ENCODE results near the gene BRAT1.

The BRAT1 gene

DNA sequence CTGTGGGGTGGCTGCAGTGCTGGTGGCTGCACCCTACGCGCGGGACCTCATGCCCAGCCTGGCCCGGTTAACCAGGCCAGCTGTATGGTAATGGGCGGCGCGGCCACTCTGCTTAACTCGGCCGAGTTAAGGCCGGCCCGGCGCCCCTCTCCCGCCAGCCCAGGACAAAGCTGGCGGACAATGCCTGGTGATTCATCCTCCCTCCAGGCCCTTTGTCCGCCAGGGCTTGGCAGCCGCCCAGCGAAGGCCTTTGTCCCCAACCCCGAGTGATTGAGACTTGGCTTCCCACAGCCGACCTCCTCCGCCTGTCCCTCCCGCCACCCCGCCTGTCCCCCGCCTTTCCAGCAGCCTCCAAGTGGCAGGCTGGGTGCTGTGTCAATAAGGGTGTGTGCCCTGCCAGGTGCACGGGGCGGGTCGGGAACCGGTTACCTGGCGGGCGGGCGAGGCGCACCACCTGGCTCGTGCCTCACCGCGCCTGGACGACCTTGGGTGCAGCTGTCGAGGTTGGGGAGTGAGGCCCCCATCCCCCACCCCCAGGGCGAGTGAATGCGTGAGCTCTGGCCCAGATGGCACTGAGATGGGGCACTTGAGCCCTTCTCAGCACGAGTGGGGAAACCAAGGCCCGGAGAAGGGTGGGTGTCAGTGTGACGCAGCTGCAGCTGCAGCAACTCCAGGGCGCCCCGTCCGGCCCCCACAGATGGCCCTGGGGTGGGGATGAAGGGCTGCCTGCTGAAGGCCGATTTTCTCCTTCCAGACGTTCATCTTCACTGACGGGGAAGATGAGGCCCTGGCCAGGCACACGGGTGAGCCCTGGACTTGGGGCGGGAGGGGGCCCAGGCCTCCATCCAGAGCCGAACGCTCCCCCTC lies 31.1 kb downstream of the BRAT1 start:
- no peak for DNase-seq (ENCODE audit: low read depth in 2 of 2)

- DNase-seq (ENCODE audit: low read depth in 2 of 2) = no peak
Observed at GRCh38 chr7:2523461-2523936, 31.8 kb downstream of the BRAT1 start.

GRCh38 chr7:2522780-2523433 lies 32.4 kb downstream of the BRAT1 start:
- no peak for DNase-seq (ENCODE audit: low read depth in 2 of 2)

DNA sequence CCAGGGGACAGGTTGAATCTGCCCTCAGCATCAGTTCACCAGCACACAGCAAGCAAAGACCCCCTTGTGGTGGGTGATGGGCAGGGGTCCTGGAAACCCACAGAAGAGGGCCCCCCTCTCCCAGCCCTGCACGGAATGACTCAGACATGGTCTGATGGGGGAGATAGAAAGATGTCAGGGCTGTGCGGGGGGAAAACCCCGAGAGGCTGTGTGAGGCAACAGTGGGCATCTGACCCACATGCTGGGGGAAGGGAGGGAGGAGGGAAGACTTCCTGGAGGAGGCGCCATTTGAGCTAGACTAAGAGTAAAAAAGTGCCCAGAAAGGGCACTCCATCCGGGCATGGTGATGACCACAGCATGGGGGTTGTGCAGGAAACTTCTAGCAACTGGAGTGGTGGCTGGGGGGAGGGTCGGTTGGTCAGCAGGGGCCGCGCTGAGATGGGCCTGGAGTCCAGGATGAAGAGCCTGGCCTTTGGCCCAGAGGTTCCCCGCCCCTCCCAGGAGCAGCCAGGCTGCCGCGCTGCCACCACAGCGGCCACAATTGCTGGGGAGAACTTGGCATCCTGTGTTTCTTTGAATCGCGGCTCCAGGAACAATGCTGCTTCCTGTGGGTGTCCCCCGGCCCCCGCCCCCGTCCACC lies 33.3 kb downstream of the BRAT1 start:
- DNase-seq (ENCODE audit: low read depth in 2 of 2) = peak in 1 of 2 donors; percentile 75

DNA sequence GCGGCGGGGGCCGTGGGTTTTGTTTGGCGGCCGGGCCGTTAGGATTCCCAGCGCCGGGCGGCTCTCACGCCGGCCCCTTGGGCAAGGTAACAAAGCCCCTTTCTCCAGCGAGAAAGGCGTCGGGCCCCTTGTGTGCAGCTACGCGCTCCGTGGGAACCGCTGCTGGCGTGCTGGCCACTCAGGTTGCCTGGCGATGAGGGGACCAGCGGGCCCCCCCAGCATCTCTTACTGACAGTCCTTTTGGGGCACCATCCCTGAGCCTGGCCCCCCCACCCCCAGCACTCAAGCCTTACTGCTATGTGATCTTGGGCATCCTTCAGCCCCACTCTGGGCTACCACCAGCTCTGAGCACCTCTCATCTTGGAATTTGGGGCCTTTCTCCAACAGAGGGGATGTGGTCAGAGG lies 34.0 kb downstream of the BRAT1 start:
- no peak for DNase-seq (ENCODE audit: low read depth in 2 of 2)

DNA sequence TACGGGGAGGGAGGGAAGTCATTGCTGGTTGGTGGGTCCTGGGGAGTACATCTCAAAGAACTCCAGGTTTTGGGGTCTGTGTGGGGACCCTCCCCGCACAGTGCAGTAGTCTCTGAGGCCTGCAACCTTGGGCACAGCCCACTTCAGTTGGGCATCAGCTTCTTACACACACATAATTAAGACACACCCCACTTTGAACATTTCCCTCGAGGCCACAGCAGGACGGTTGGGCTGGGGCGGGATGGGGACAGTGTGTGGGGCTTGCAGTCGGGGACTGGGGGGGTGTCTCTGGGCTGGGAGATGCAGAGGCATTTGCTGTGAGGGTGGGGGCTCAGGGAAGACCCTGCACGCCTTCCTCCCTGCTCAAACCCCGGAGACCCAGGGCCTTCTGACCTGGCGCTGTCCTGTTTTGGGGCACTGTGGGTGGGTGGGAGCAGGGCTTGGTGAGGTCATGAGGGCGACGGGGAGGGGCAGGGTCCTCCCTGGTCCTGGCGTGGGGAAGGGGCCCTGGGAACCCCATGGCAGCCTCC lies 34.5 kb downstream of the BRAT1 start:
- DNase-seq (ENCODE audit: low read depth in 2 of 2) = no peak

DNA sequence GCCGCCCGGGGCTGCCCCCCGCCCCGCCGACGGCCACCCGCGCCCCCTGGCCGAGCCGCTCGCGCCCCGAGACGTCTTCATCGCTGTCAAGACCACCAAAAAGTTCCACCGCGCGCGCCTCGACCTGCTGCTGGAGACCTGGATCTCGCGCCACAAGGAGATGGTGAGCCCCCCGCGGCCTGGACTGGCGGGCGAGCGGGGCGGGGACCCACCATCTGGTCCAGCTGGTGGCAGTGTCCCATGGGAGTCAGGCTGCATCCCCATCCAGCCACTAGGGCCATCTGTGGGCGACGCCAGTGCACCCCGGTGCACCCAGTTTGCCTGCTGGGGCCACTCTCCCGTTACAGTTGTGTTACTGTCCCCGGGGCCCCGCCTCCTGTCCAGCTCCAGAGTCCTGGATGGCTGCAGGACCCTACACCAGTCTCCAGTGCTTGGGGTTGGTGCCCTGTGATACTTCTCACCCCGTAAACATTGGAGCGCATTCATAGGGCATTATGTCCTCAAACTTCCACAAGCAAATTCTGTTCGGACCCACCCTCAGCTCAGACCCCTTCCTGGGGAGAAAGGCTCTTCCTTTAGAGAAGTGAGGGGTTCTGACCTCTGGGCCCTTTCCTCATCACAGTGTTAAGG lies 35.1 kb downstream of the BRAT1 start:
- DNase-seq (ENCODE audit: low read depth in 2 of 2) = no peak

DNA sequence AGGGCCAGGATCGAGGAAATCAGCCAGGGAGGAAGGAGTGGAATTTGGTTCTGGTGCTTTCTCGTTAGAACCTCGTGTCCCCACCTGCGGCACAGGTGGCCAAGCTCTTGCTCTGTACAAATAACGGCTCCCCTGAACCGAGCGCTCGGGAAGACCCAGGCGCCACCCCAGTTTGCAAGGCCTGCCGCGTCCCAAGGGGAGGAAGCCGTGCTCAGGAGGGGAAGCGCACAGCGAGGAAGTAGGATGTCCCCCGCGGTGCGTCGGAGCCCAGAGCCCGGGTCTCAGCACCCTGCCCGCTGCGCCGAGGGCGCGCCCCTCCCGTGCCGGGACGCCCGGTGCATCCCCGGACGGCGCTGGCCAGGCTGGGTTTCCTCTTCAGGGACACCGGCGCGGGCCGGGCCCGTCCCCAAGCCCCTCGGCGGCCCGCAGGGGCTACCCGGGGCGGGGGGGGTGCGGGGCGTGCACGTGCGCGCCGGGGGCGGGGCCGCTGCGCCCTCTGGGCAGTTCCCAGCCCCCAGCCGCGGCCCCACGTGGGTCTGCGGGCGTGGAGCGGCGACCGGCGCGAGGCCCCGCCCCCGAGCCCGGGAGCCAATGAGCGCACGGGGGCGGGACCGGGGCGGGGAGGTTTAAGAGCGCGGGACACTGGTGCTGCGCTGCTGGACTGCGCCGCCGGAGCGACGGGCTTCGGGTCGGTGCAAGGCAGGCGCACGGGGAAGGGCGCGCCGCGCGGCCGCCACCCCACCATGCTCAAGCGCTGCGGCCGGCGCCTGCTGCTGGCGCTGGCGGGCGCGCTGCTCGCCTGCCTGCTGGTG lies 36.0 kb downstream of the BRAT1 start, which contains the start of gene LFNG:
Gene LFNG (plus strand): TSS at position 656 of the 812 bp plus-strand sequence. CDS start 88 bp downstream, at position 744.
- DNase-seq (ENCODE audit: low read depth in 2 of 2) = peak; percentile 73 to 82

GRCh38 chr7:2518737-2519118 lies 36.6 kb downstream of the BRAT1 start:
- no peak for DNase-seq (ENCODE audit: low read depth in 2 of 2)

DNA sequence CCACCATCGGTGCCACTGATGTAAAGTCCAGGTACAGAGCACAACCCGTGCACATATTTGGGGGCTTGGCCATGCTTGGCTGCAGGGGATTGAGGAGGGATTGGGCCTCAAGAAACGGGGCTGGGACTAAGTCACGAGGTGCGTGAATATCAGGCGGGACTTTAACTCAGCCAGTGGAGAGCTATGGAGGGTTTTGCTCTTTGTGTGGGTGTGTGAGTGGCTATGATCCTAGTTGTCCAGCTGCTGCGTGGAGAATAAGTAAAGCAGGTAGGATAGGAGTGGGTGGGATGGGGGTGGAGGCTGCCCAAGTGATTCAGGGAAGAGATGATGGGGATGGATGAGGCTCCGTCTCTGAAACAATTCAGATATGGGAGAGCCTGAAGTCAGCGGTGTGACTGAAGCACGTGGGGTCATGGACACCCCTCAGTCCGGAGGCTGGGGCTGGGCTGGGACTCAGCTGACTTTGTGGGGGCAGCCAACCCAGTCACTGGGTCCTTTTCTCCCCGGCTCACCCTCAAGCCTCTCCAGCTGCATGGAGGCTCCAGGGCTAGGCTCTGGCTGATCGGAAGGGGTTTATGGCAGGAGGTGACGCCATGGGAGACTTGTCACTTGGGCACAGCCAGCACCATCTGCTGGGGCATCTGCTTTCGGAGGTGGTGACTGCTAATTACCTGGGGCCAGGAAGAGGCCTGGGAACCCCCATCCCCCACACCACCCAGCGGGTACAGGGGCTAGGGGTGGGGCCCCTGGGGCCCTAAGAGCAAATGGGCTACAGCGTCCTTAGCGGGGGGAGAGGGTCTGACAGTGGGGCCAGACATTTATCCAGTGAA lies 37.4 kb downstream of the BRAT1 start:
- no peak for DNase-seq (ENCODE audit: low read depth in 2 of 2)

DNA sequence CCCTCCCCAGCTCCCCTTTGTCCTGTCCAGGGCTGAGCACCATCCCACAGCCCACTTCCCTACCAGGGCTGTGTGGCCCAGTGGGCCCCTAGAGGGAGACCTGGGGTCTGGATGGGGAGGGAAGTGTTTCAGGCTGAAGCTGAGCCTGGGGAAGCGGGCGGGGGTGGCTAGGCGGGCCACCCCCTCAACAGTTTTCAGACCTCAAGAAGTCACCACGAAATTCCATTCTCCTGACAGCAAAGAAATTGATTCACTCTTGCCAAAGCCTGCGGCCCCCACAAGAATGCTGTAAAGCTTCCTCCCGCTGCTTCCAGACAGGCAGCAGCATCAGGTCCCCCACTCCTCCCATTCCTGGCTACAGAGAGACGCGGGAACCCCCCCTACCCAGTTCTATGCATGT lies 38.3 kb downstream of the BRAT1 start:
- DNase-seq (ENCODE audit: low read depth in 2 of 2) = no peak

GRCh38 chr7:2516194-2516555 lies 39.1 kb downstream of the BRAT1 start:
- no peak for DNase-seq (ENCODE audit: low read depth in 2 of 2)

DNA sequence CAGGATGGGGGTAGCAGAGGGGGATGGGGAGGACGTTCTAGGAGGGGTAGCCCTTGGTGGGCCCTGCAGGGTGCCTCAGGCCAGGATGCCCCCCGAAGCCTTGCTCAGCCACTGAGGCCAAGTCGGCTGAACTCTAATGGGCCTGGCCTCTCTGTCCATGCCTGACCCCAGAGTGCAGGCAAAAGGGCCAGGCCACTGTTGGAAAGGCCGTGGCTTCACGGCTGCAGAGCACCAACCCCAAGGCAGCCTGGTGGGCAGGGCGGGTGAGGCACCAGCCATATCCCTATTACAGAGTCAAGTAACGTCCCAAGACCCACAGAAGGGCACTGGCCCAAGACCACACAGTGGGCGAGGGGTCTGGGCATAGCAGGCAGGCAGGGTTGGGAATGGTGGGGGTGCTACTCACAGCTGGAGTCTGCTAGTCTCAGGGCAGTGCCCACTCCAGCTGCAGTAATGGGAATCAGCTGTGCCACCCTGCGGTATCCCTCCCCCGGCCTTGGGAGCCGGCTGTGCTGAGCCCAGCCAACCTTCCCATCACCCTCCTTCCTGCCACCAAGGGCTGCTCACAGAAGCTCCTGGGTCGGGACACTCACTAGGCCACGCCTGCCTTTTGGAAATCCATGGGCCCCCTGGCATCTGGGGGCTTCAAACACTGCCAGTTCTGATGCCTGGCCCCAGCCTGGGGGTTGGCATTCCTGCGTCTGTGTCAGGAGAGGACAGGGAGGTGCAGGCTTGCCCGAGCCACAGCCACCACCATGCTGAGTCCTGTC lies 39.7 kb downstream of the BRAT1 start:
- no peak for DNase-seq (ENCODE audit: low read depth in 2 of 2)

GRCh38 chr7:2514473-2515423 lies 40.6 kb downstream of the BRAT1 start:
- DNase-seq (ENCODE audit: low read depth in 2 of 2) = no peak

DNA sequence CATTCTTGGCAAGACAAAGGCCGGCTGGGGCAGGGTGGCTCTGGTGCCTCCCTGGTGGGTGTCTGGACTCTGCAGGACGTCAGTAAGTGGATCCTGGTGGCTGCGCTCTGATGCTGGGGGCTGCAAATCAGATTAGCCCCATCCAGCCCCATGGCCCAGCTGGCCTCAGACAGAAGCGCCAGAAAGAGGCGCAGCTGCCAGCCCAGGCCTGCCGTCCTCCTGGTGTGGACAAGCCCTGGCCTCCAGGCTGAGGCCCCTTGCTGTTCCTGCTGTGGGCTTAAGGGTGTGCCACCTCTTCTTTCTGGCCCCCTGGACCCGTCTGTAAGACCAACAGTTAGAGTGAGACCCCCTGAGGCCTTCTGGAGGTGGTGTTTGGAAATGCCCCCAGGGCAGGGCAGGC lies 41.6 kb downstream of the BRAT1 start:
- DNase-seq (ENCODE audit: low read depth in 2 of 2) = no peak

DNA sequence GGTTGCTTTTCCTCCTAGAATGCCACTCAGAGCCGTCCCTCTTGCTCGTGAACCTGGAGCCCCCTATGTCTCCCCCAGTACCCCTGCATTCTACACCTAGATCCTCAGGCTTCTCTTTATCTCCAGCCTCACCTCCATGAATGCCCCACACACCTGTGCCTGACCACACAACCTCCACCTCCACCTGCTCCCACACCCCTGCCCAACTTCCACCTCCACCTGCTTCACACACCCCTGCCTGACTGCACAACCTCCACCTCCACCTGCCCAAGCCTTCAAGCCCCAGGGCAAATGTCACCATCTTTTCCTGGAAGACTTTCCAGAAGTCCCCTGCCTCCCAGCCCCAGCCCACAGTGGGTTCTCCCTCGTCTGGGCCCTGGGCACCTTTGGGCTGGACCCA lies 42.6 kb downstream of the BRAT1 start:
- no peak for DNase-seq (ENCODE audit: low read depth in 2 of 2)

DNA sequence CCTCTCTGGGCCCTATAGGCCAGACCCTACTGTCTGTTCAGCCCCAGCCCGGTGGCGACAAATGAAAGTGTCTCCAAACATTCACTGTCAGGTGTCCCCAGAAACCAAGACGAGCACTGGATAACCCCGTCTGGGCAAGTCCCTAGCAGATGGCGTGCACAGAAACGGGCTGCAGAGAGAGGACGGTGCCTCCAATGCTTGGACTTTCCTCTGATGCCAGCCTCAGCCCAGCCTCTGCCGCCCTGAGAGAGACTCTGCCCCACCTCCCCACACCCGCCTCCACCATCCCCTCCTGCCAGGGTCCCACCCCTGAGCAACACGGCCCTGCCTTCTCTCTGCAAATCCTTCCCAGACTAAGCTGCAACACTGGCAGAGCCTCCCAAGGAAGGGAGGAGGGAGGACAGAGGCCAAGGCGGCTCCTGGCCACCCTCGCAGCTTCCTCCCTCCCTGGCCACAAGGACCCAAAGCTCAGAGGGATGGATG lies 43.1 kb downstream of the BRAT1 start:
- no peak for DNase-seq (ENCODE audit: low read depth in 2 of 2)

DNA sequence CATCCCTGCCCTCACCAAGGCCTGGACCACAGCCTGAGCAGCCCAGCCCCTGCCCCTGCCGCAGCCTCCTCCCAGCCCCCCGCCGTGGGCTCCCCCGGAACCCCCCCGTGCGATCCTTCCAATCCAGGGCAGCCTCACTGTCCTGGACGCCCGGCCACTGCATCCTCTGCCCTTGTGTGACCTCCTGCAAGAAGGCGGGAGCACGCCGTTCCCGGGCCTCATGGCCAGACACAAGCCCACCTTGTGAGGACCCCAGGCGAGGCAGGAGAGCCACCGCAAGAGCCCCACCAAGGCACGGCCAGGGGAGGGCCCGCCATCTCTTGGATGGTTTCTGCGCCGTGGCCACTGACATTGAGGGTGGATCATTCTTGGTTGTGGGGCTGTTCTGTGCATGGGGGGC lies 43.6 kb downstream of the BRAT1 start:
- no peak for DNase-seq (ENCODE audit: low read depth in 2 of 2)

All from stimulated activated CD4-positive, alpha-beta T cell treated with anti-CD3 and anti-CD28 coated beads, Interleukin-4, amount 100 ng/mL, for 48 hours (primary cell).